ENCODE measurements around the gene HSPA14.

The HSPA14 gene

DNA sequence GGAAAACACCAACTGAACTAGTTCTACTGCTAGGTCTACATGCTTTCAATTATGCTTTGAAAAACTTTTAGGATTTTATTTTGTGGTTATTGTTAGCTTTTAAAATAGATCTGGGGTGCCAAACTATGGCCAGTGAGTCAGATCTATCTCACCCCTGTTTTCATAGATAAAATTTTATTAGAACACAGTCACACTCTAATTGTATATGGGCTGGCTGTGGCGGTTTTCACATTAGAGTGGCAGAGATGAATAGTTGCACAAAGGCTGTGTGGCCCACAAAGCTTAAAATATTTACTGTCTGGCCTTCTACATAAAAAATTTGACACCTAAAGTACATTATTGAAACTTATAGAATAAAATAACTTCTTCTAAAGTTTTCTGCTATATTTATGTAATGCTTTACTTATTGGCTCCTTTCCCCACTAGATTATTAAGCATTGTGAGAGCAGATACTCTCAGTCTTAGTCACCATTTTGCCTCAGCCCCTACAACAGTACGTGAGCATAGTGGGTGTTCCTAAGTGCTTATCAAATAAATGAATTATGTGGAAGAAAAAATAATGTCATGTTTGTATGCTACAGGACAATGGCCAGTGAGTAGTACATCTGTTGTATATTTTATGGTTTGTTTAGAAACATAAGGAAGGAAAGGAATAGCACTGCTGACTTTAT, 35.1 kb downstream of the HSPA14 start:
- H3K4me2 ChIP-seq (ENCODE audit: low read length), result no peak overlapping the region

DNA sequence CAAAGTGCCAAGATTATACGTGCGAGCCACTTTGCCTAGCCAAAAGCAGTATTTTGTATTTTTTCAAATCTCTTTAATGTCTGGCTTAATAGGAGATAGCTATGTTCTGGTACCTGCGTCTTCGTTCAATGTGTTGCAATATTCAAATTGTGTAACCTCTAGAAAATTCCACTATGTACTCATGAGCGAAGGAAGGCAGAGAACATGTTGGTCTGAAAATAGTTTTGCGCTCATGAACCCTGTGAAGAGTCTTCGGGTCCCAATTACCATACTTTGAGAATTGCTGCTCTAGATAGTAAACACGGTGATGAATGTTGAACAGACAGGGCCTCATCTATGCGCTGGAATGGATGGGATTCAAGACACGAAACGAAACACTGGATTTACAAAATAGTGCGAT, 37.8 kb downstream of the HSPA14 start:
- no peak overlapping the region for H2AFZ ChIP-seq (ENCODE audit: low read length)
- H3K9me2 ChIP-seq (ENCODE audit: low read depth, low read length), result no peaks in the 10 kb centered on the region
- no peak overlapping the region for H3K4me3 ChIP-seq (ENCODE audit: low read depth, low read length, poor library complexity, severe bottlenecking)
- H3K9me3 ChIP-seq (ENCODE audit: low read length), result no peaks in the 10 kb centered on the region
- peaks cover 6% of the 10 kb centered on the region; the same call in 1 of the 2 replicates for H3K36me3 ChIP-seq (ENCODE audit: insufficient read depth, low read length)
- H4K20me1 ChIP-seq (ENCODE audit: insufficient read depth, low read length), result no peaks in the 10 kb centered on the region
- H3K9ac ChIP-seq (ENCODE audit: low read length), result no peak overlapping the region
- TF ChIP-seq EZH2 (IDR thresholded peaks at IDR 0.05; ENCODE audit: borderline replicate concordance, low read length), result no peak
- no peak for TF ChIP-seq CTCF (IDR thresholded peaks at IDR 0.05; ENCODE audit: low read length)
- H3F3A ChIP-seq (ENCODE audit: insufficient read depth, low read length), result 0 out of 2 replicates have a peak, but pooled peaks cover 2% of the 10 kb centered on the region
- H3K27ac ChIP-seq (ENCODE audit: low read depth, low read length, poor library complexity, severe bottlenecking), result no peak overlapping the region
- peaks cover 26% of the 10 kb centered on the region for H3K4me1 ChIP-seq (ENCODE audit: insufficient read depth, low read length, severe bottlenecking)
- peaks cover 29% of the 10 kb centered on the region for H3K79me2 ChIP-seq (ENCODE audit: insufficient read depth, low read length)
- no peak overlapping the region for H3K4me2 ChIP-seq (ENCODE audit: low read length)
- H3K27me3 ChIP-seq (ENCODE audit: insufficient read depth, low read length), result no peaks in the 10 kb centered on the region

More for the DNA sequence above, 35.1 kb downstream of the HSPA14 start:
- Histone ChIP-seq H3K9me3 (ENCODE audit: low read length) (no peaks in the 10 kb centered on the region), H3K27me3 (ENCODE audit: insufficient read depth, low read length) (no peaks in the 10 kb centered on the region), H3K79me2 (ENCODE audit: insufficient read depth, low read length) (peaks cover 9% of the 10 kb centered on the region; the same call in 1 of the 2 replicates), H3K36me3 (ENCODE audit: insufficient read depth, low read length) (peaks cover 27% of the 10 kb centered on the region), H3K4me1 (ENCODE audit: insufficient read depth, low read length, severe bottlenecking) (peaks cover 14% of the 10 kb centered on the region), H3F3A (ENCODE audit: insufficient read depth, low read length) (0 out of 2 replicates have a peak, but pooled peaks cover 2% of the 10 kb centered on the region), H3K9ac (ENCODE audit: low read length) (no peak overlapping the region), H4K20me1 (ENCODE audit: insufficient read depth, low read length) (no peaks in the 10 kb centered on the region), H3K27ac (ENCODE audit: low read depth, low read length, poor library complexity, severe bottlenecking) (no peak overlapping the region), H3K9me2 (ENCODE audit: low read depth, low read length) (no peaks in the 10 kb centered on the region), H2AFZ (ENCODE audit: low read length) (no peak overlapping the region), H3K4me3 (ENCODE audit: low read depth, low read length, poor library complexity, severe bottlenecking) (no peak overlapping the region)
- TF ChIP-seq CTCF (IDR thresholded peaks at IDR 0.05; ENCODE audit: low read length) (no peak), EZH2 (IDR thresholded peaks at IDR 0.05; ENCODE audit: borderline replicate concordance, low read length) (no peak)

DNA sequence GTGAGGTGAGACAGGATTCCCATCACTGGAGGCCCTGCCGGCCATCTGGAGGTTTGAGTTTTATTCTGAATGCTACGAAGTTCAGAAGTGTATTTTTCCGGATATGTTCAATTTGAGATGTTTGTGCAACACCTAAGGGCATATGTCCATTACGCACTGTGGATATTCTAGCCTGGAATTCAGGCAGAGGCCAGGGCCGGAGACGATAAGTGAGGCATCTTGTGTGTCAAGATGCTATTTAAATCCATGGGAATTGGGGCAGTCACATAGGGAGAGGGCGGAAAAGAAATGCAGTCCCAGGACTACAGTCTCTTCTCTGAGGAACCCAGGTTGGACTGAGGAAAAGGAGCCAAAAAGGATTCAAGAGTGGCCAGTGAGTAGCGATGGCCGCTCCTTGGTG, 38.7 kb downstream of the HSPA14 start:
- H3K4me2 ChIP-seq (ENCODE audit: low read length), result peak overlapping the region; percentile 81
- H2AFZ ChIP-seq (ENCODE audit: low read length), result no peak overlapping the region
- H3K79me2 ChIP-seq (ENCODE audit: insufficient read depth, low read length), result peaks cover 37% of the 10 kb centered on the region
- peaks cover 30% of the 10 kb centered on the region for H3K4me1 ChIP-seq (ENCODE audit: insufficient read depth, low read length, severe bottlenecking)
- H3K27me3 ChIP-seq (ENCODE audit: insufficient read depth, low read length), result no peaks in the 10 kb centered on the region
- no peak for TF ChIP-seq EZH2 (IDR thresholded peaks at IDR 0.05; ENCODE audit: borderline replicate concordance, low read length)
- no peak for TF ChIP-seq CTCF (IDR thresholded peaks at IDR 0.05; ENCODE audit: low read length)
- peaks cover 8% of the 10 kb centered on the region; the same call in 1 of the 2 replicates for H3K36me3 ChIP-seq (ENCODE audit: insufficient read depth, low read length)
- H3K4me3 ChIP-seq (ENCODE audit: low read depth, low read length, poor library complexity, severe bottlenecking), result peak overlapping the region; percentile 81
- no peaks in the 10 kb centered on the region for H4K20me1 ChIP-seq (ENCODE audit: insufficient read depth, low read length)
- H3K9ac ChIP-seq (ENCODE audit: low read length), result peak overlapping the region; percentile 81; the same call in 1 of the 2 replicates
- no peaks in the 10 kb centered on the region for H3K9me3 ChIP-seq (ENCODE audit: low read length)
- H3K27ac ChIP-seq (ENCODE audit: low read depth, low read length, poor library complexity, severe bottlenecking), result no peak overlapping the region
- no peaks in the 10 kb centered on the region for H3K9me2 ChIP-seq (ENCODE audit: low read depth, low read length)
- 0 out of 2 replicates have a peak, but pooled peaks cover 2% of the 10 kb centered on the region for H3F3A ChIP-seq (ENCODE audit: insufficient read depth, low read length)

Measured in OCI-LY1 (cell line).